HepG2 (cell line): ENCODE data around the gene HOXB5. TPM values are rescaled to one million over a fixed set of nuclear protein-coding genes. Genes with fewer than 3 reads are reported as not detected.

Source experiments
- ATAC-seq: fragments of 200-7000 bp; cut with Tn5 transposase; 3 replicates; pipeline ENCODE4 v1.9.1; 2020; ENCODE audit warnings: mild to moderate bottlenecking, moderate library complexity
- BruUV-seq: library from RNA; stranded (reverse); fragments of 400-500 nt; replicated peaks from 2 replicates; lab custom pipeline; 2021; lab: Mats Ljungman, UMichigan
- CTCF ChIA-PET: fragments of 300-600 bp; formaldehyde crosslinking; extraction: SDS; loops from one replicate; lab custom pipeline; 2021; ENCODE audit warnings: low total read pairs, inconsistent platforms, low intra/inter-chr PET ratio; lab: Yijun Ruan, JAX
- POLR2A ChIA-PET: fragments of 350-600 bp; sonication (Branson Sonifier 250); formaldehyde crosslinking; loops from one replicate; lab custom pipeline; 2020; ENCODE audit warnings: antibody characterized with exemption, inconsistent platforms; lab: Yijun Ruan, JAX
- DNase-seq: peaks from one replicate; pipeline ENCODE4 v3.0.0-alpha.2; 2015; ENCODE audit warnings: low spot score
- FAIRE-seq: peaks from 3 replicates; lab custom pipeline; 2011; peaks lifted over from hg19 to GRCh38; lab: Jason Lieb, UNC
- H2AFZ ChIP-seq: one replicate; pipeline ENCODE4 v1.6.1; 2011; ENCODE audit warnings: low read length, inconsistent platforms
- H3K27ac ChIP-seq: fragments of 300-600 bp; 3 replicates; pipeline ENCODE4 v1.8.0; 2011; ENCODE audit warnings: mixed run types, mild to moderate bottlenecking, mixed read lengths, low read length, inconsistent platforms; ENCODE audit not compliant: insufficient read depth; ENCODE audit errors: extremely low read length
- H3K27me3 ChIP-seq, 2 experiments: fragments of 200-600 bp in 1 of 2; 2 replicates in 1 of 2; 3 replicates in 1 of 2; pipeline versions ENCODE4 v1.6.0 to v1.8.0; 2011; ENCODE audit warnings: low read length in 2 of 2, mild to moderate bottlenecking in 2 of 2, moderate library complexity in 2 of 2, inconsistent platforms in 1 of 2; ENCODE audit not compliant: insufficient read depth in 2 of 2, control insufficient read depth in 1 of 2
- H3K36me3 ChIP-seq, 2 experiments: fragments of 200-600 bp in 1 of 2; replicated peaks in 1 of 2; 2 replicates in 1 of 2; 3 replicates in 1 of 2; pipeline versions ENCODE4 v1.5.1 to v1.8.0; 2011; ENCODE audit warnings: low read length in 2 of 2, inconsistent platforms in 1 of 2; ENCODE audit not compliant: insufficient read depth in 2 of 2, control insufficient read depth in 1 of 2
- H3K4me1 ChIP-seq: 2 replicates; pipeline ENCODE4 v1.5.1; 2012; ENCODE audit warnings: low read length, inconsistent platforms; ENCODE audit not compliant: insufficient read depth
- H3K4me2 ChIP-seq: 2 replicates; pipeline ENCODE4 v1.6.0; 2011; ENCODE audit warnings: low read depth, low read length, inconsistent platforms
- H3K4me3 ChIP-seq, 3 experiments: fragments of 200-600 bp in 1 of 3; sonication (generic), shearing (Covaris generic) in 1 of 3; replicated peaks in 1 of 3; 2 replicates each; pipeline ENCODE4 v1.5.1; 2011 to 2016; ENCODE audit warnings: low read length in 3 of 3, inconsistent platforms in 2 of 3, low read depth in 2 of 3, mild to moderate bottlenecking in 2 of 3, control low read depth in 1 of 3, mixed read lengths in 1 of 3; ENCODE audit not compliant: insufficient read depth in 1 of 3
- H3K79me2 ChIP-seq: one replicate; pipeline ENCODE4 v1.6.1; 2011; ENCODE audit warnings: low read length, inconsistent platforms; ENCODE audit not compliant: insufficient read depth
- H3K9ac ChIP-seq: 2 replicates; pipeline ENCODE4 v1.6.0; 2011; ENCODE audit warnings: mild to moderate bottlenecking, low read depth, low read length, inconsistent platforms; ENCODE audit not compliant: insufficient read depth
- H3K9me3 ChIP-seq: 2 replicates; pipeline ENCODE4 v1.5.1; 2012; ENCODE audit warnings: mild to moderate bottlenecking, low read length
- H4K20me1 ChIP-seq: 2 replicates; pipeline ENCODE4 v1.6.0; 2011; ENCODE audit warnings: inconsistent platforms, mild to moderate bottlenecking, low read length, moderate library complexity; ENCODE audit not compliant: insufficient read depth
- CBX2 ChIP-seq, 2 experiments: fragments of 200-600 bp in 1 of 2; sonication (generic); formaldehyde crosslinking in 1 of 2; IDR thresholded peaks; 2 replicates each; pipeline versions ENCODE4 v1.7.0 to v1.8.1; 2018 to 2022; ENCODE audit warnings: low read depth in 2 of 2, low read length in 1 of 2, mild to moderate bottlenecking in 1 of 2, missing genetic modification reagents in 1 of 2
- EZH2 ChIP-seq: conservative IDR thresholded peaks from 2 replicates; pipeline ENCODE4 v1.6.1; 2012; ENCODE audit warnings: mild to moderate bottlenecking, low read depth, low read length, moderate library complexity
- MTF1 ChIP-seq: sonication (generic); formaldehyde crosslinking; IDR thresholded peaks from 2 replicates; pipeline ENCODE4 v1.5.0; 2020; ENCODE audit warnings: missing genetic modification reagents
- U2AF2 ChIP-seq: fragments of 200-400 bp; formaldehyde crosslinking; IDR thresholded peaks from 2 replicates; pipeline ENCODE4 v1.6.1; 2017; ENCODE audit warnings: low read depth, mild to moderate bottlenecking, low read length
- ZNF530 ChIP-seq: sonication (generic); formaldehyde crosslinking; IDR thresholded peaks from 2 replicates; pipeline ENCODE4 v1.5.0; 2020; ENCODE audit warnings: low read depth, mild to moderate bottlenecking, missing genetic modification reagents
- WGBS: methylation state at CpG from one replicate; pipeline ENCODE4 v1.1.6; 2017; ENCODE audit warnings: low lambda C conversion rate; 5-methylcytosine and 5-hydroxymethylcytosine counted together
- in situ Hi-C: cut with HindIII; loops from 2 replicates; pipeline ENCODE4 v1.10.0; 2017; ENCODE audit warnings: low pct_unique_long_range_greater_than_20kb; ENCODE audit not compliant: extremely low pct_ligation_motif_present
- intact Hi-C: fragments of 100-400 bp; cut with micrococcal nuclease; formaldehyde crosslinking; loops from one replicate; pipeline ENCODE4 v1.10.0; 2022; ENCODE audit not compliant: unreplicated experiment
- polyA plus RNA-seq, 8 experiments: library from polyadenylated mRNA; depleted of rRNA in 3 of 8; stranded (reverse) in 7 of 8; unstranded in 1 of 8; fragments of >200 nt; fragmentation: Illumina TruSeq in 4 of 8; extraction: Trizol in 4 of 8; gene quantifications; 2 replicates each; pipeline versions ENCODE4 v1.2.1 to v1.2.3, GENCODE V29; 2011 to 2016; ENCODE audit warnings: low read depth in 4 of 8, missing spikeins in 1 of 8, mixed read lengths in 1 of 8; ENCODE audit not compliant: insufficient read depth in 1 of 8
- total RNA-seq, 5 experiments: library from RNA; depleted of rRNA; stranded (reverse); fragments of >200 nt; fragmentation: Illumina TruSeq; extraction: Trizol; gene quantifications; 2 replicates each; pipeline ENCODE4 v1.2.3, GENCODE V29; 2016; ENCODE audit warnings: low read depth in 1 of 5

HOXB5 gene
- total and polyA plus RNA-seq, 2 of the 13 experiments (the other 11 are each of a cell fraction or from before 2014, with no cell fraction given) = not detected

DNA sequence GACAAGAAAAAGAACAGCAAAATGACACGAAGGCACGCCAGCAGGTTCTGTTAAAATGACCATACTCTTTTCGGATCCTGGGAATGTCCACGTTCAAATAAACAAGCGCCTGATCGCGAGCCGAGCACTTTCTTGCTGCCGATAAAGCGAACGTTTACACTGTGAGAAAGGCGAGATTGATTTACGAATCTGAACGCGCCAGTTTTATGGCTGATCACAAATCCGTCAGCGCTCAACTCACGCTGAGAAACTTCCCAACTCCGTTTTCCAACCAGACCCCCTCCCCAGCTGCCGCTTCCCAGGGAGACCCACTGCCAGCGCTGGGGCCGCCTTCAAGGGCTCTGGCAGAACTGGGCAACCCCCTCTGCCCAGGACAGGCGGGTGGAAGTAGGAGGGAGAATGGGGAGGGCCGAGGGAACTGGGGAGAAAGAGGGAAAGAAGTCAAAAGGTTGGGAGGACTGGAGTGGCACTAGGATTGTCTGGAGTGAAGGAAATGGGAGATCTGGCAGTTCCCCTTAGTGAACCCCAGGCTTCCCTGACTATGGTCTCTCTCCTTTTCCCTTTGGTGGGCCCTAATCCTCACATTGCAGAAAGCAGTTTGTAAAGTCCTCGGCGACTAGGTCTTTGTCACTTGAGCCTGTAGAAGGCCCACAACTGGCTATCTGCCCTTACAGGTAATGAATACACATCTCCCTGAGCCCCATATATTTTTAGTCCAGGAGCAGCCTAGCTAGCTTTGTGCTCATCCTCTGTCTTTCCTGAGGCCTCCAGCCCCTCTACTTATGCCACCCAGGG is 22.4 kb downstream of the HOXB5 start:
- peak; percentile 52; the same call in 1 of the 2 replicates for TF ChIP-seq EZH2
- no peak for TF ChIP-seq MTF1 (CRISPR knock-in tag)
- no peak for TF ChIP-seq U2AF2
- no peaks in the 10 kb centered on the region for H3K4me1 ChIP-seq
- POLR2A ChIA-PET = no interaction called here

DNA sequence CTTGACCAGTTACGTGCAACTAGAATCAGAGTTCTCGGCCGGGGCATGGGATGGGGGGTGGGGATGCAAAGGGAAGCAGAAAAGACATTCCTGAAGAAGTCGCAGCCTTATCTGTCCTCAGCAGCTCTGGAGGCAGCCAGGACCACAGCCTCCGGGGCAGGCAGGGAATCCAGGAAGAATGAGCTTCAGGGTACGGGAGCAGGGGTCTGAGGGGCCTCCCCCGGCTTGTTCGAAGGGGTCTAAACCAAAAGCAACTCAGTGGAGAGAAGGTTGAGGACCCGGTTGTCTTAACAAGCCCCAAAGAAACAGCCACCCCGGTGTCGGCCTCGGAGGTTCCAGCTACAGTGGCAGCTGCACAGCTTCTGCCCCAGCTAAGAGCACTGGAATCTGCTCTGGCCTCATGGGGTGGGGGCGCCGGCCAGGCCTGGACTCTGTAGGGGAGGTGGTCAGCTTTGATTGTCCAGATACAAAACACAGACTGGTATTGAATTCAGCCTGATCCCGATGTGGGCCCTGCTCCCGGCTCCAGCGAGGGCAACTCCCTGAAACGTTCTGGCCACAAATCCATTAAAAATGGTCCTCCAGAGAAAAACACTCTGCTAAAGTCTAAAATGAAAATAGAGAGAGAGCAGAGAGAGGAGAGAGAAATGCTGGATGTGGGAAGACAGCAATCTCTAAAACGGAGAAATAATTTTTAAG is 23.1 kb downstream of the HOXB5 start:
- in situ Hi-C loops = no loop called here
- Histone ChIP-seq H3K9me3 (no peaks in the 10 kb centered on the region), H3K27ac (no peak overlapping the region), H3K9ac (no peak overlapping the region), H2AFZ (no peak overlapping the region), H3K79me2 (no peaks in the 10 kb centered on the region), H3K4me1 (no peaks in the 10 kb centered on the region), H3K36me3 (no peaks in the 10 kb centered on the region), H3K27me3 (peaks cover 24 to 97% of the 10 kb centered on the region in 2 experiments), H3K4me3 (no peak overlapping the region), H3K4me2 (no peak overlapping the region), H4K20me1 (0 out of 2 replicates have a peak, but pooled peaks cover 4% of the 10 kb centered on the region)
- ATAC-seq (0 out of 3 replicates have a peak, but pooled peaks have one; percentile 29), FAIRE-seq (no peak), DNase-seq (no peak)
- WGBS = 10% methylated on average over 16 of the region's 19 CpGs
- no TSS peak for BruUV-seq
- TF ChIP-seq CBX2 (IDR thresholded peaks at IDR 0.05; ENCODE audit: low read depth, low read length) (peak; percentile 53; the same call in 1 of the 2 replicates), CBX2 (CRISPR knock-in tag; IDR thresholded peaks at IDR 0.05; ENCODE audit: low read depth) (no peak), EZH2 (peak; percentile 88), ZNF530 (CRISPR knock-in tag) (no peak)
- intact Hi-C loops = no loop called here
- ChIA-PET CTCF (no interaction called here), POLR2A (no interaction called here)

More for the DNA sequence above, 22.4 kb downstream of the HOXB5 start:
- no peaks in the 10 kb centered on the region for H3K79me2 ChIP-seq
- in situ Hi-C loops = no loop called here
- DNase-seq (no peak), FAIRE-seq (no peak), ATAC-seq (no peak)
- CTCF ChIA-PET = no interaction called here
- no peak overlapping the region for H3K9ac ChIP-seq
- 0 out of 2 replicates have a peak, but pooled peaks cover 4% of the 10 kb centered on the region for H4K20me1 ChIP-seq
- no peak overlapping the region for H2AFZ ChIP-seq
- intact Hi-C loops = no loop called here
- H3K27ac ChIP-seq = no peak overlapping the region
- peaks cover 30 to 97% of the 10 kb centered on the region in 2 experiments for H3K27me3 ChIP-seq
- no peak overlapping the region for H3K4me3 ChIP-seq
- no peak overlapping the region for H3K4me2 ChIP-seq
- BruUV-seq = no TSS peak
- no peaks in the 10 kb centered on the region for H3K36me3 ChIP-seq
- 14% methylated on average over 26 of the region's 26 CpGs for WGBS
- no peaks in the 10 kb centered on the region for H3K9me3 ChIP-seq
